Activated CD8-positive, alpha-beta T cell treated with anti-CD3 and anti-CD28 coated beads for 36 hours (primary cell): ENCODE data around the gene MACF1. TPM values are rescaled to one million over a fixed set of nuclear protein-coding genes. Genes with fewer than 3 reads are reported as not detected.

ENCODE experiments used
- ATAC-seq: fragments of 200-7000 bp; cut with Tn5 transposase; one replicate; pipeline ENCODE4 v1.10.0; 2021; ENCODE audit warnings: mild to moderate bottlenecking, moderate library complexity
- CTCF ChIA-PET: fragments of 350-600 bp; sonication (Branson Sonifier 250); formaldehyde crosslinking; loops from one replicate; lab custom pipeline; 2021; ENCODE audit warnings: antibody characterized with exemption; lab: Charles Lee
- POLR2A ChIA-PET: fragments of 350-600 bp; sonication (Branson Sonifier 250); formaldehyde crosslinking; loops from one replicate; lab custom pipeline; 2021; ENCODE audit warnings: antibody characterized with exemption; lab: Charles Lee
- DNase-seq: peaks from one replicate; pipeline ENCODE4 v3.0.0-alpha.2; 2020
- H3K27ac Mint-ChIP-seq: one replicate; pipeline ENCODE4 v1.8.0; 2021; ENCODE audit warnings: mild to moderate bottlenecking, mixed read lengths
- H3K27me3 Mint-ChIP-seq: one replicate; pipeline ENCODE4 v1.8.0; 2021; ENCODE audit warnings: mixed read lengths
- H3K36me3 Mint-ChIP-seq: one replicate; pipeline ENCODE4 v1.8.0; 2021; ENCODE audit warnings: low read depth, mixed read lengths
- H3K4me1 Mint-ChIP-seq: one replicate; pipeline ENCODE4 v1.8.0; 2021; ENCODE audit warnings: low read depth, mixed read lengths
- H3K4me3 Mint-ChIP-seq: one replicate; pipeline ENCODE4 v1.8.0; 2021; ENCODE audit warnings: mild to moderate bottlenecking, moderate library complexity, mixed read lengths
- H3K9me3 Mint-ChIP-seq: one replicate; pipeline ENCODE4 v1.8.0; 2021; ENCODE audit warnings: mixed read lengths
- intact Hi-C: fragments of 100-400 bp; cut with micrococcal nuclease; formaldehyde crosslinking; loops from one replicate; pipeline ENCODE4 v1.10.0; 2022
- total RNA-seq, 2 experiments: library from RNA; stranded (reverse); gene quantifications; one replicate each; pipeline ENCODE4 v1.2.3, GENCODE V29; 2021
- TF ChIP-seq, protein P1 (sequence below): fragments of 200-600 bp; IDR thresholded peaks from one replicate; pipeline ENCODE4 v1.8.0; 2022; ENCODE audit warnings: antibody characterized with exemption, mild to moderate bottlenecking

MACF1 gene
- total RNA-seq, 2 experiments from 2014 or later = 201 to 215 TPM

DNA sequence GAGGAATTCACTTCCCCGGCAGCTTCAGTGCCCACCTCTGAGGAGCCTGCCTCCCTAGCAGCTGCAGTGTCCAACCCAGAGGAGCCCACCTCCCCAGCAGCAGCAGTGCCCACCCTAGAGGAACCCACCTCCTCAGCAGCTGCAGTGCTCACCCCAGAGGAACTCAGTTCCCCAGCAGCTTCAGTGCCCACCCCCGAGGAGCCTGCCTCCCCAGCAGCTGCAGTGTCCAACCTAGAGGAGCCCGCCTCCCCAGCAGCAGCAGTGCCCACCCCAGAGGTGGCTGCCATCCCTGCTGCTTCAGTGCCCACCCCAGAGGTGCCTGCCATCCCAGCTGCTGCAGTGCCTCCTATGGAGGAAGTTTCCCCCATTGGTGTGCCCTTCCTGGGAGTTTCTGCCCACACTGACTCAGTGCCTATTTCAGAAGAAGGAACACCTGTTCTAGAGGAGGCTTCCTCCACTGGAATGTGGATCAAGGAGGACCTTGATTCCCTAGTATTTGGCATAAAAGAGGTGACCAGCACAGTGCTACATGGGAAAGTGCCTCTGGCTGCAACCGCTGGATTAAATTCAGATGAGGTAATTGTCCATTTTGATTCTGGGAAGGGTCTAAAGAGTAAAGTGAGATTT, 209.5 kb downstream of the MACF1 start:
- H3K4me3 Mint-ChIP-seq = no peak overlapping the region
- TF ChIP-seq, protein P1, sequence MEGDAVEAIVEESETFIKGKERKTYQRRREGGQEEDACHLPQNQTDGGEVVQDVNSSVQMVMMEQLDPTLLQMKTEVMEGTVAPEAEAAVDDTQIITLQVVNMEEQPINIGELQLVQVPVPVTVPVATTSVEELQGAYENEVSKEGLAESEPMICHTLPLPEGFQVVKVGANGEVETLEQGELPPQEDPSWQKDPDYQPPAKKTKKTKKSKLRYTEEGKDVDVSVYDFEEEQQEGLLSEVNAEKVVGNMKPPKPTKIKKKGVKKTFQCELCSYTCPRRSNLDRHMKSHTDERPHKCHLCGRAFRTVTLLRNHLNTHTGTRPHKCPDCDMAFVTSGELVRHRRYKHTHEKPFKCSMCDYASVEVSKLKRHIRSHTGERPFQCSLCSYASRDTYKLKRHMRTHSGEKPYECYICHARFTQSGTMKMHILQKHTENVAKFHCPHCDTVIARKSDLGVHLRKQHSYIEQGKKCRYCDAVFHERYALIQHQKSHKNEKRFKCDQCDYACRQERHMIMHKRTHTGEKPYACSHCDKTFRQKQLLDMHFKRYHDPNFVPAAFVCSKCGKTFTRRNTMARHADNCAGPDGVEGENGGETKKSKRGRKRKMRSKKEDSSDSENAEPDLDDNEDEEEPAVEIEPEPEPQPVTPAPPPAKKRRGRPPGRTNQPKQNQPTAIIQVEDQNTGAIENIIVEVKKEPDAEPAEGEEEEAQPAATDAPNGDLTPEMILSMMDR = no peak
- intact Hi-C loops = no loop called here
- ChIA-PET POLR2A (interaction anchor here (1.5 kb wide), 1 partner anchor 10 kb away, joined by 4 read pairs; no protein-coding TSS in a partner anchor), CTCF (interaction anchor here (1.3 kb wide), 1 partner anchor 125 kb away, joined by 4 read pairs; no protein-coding TSS in a partner anchor)
- no peak overlapping the region for H3K27ac Mint-ChIP-seq
- no peak for ATAC-seq
- H3K27me3 Mint-ChIP-seq = no peaks in the 10 kb centered on the region
- H3K4me1 Mint-ChIP-seq = peaks cover 46% of the 10 kb centered on the region
- H3K36me3 Mint-ChIP-seq = peaks cover 17% of the 10 kb centered on the region
- no peak for DNase-seq
- no peaks in the 10 kb centered on the region for H3K9me3 Mint-ChIP-seq

GRCh38 chr1:39415553-39415952, 211.1 kb downstream of the MACF1 start:
- H3K4me1 Mint-ChIP-seq = peaks cover 40% of the 10 kb centered on the region
- H3K36me3 Mint-ChIP-seq = peaks cover 11% of the 10 kb centered on the region
- TF ChIP-seq, protein P1 = no peak
- ATAC-seq (no peak), DNase-seq (no peak)
- intact Hi-C loops = no loop called here
- H3K4me3 Mint-ChIP-seq = no peak overlapping the region
- H3K9me3 Mint-ChIP-seq = no peaks in the 10 kb centered on the region
- ChIA-PET CTCF (interaction anchor here (0.7 to 1.1 kb wide), 3 partner anchors 23 to 317 kb away, joined by 3 to 4 read pairs (median 3); no protein-coding TSS in a partner anchor), POLR2A (no interaction called here)
- no peaks in the 10 kb centered on the region for H3K27me3 Mint-ChIP-seq
- H3K27ac Mint-ChIP-seq = no peak overlapping the region

DNA sequence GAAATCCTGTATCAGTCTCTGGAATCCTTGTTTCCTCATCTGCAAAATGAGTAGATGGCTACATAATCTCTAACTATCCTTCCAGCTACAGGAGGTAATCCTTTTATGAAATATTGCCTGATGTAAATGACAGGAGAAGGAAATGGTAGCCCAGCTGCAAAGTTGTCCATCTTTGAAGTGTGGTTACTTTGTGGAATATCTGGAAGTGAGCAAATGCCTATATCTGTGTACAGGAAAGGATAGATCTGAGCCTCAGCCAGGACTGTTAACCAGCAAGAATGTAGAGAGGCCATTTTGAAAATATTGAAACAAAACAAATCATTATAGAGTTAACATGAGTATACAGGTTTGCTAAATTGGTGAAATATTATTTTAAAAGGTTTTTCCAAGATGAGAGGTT, 212.1 kb downstream of the MACF1 start:
- ATAC-seq (no peak), DNase-seq (no peak)
- Mint-ChIP-seq H3K9me3 (no peaks in the 10 kb centered on the region), H3K27ac (no peak overlapping the region), H3K4me1 (peaks cover 30% of the 10 kb centered on the region), H3K36me3 (peaks cover 8% of the 10 kb centered on the region), H3K27me3 (no peaks in the 10 kb centered on the region), H3K4me3 (no peak overlapping the region)
- intact Hi-C loops = no loop called here
- TF ChIP-seq, protein P1 = no peak
- CTCF ChIA-PET = no interaction called here
- POLR2A ChIA-PET = no interaction called here

- Mint-ChIP-seq H3K4me3 (no peak overlapping the region), H3K4me1 (peaks cover 28% of the 10 kb centered on the region), H3K27ac (no peak overlapping the region), H3K36me3 (peaks cover 18% of the 10 kb centered on the region), H3K27me3 (no peaks in the 10 kb centered on the region), H3K9me3 (no peaks in the 10 kb centered on the region)
- ATAC-seq (no peak), DNase-seq (no peak)
- ChIA-PET POLR2A (interaction anchor here (0.6 kb wide), 1 partner anchor 114 kb away, joined by 4 read pairs; no protein-coding TSS in a partner anchor), CTCF (interaction anchor here (1.1 to 4.9 kb wide), 2 partner anchors 8 to 121 kb away, joined by 4 to 45 read pairs; no protein-coding TSS in a partner anchor)
- intact Hi-C loops = no loop called here
- TF ChIP-seq, protein P1 = no peak
These were observed 213.7 kb downstream of the MACF1 start for GRCh38 chr1:39418236-39418635.

DNA sequence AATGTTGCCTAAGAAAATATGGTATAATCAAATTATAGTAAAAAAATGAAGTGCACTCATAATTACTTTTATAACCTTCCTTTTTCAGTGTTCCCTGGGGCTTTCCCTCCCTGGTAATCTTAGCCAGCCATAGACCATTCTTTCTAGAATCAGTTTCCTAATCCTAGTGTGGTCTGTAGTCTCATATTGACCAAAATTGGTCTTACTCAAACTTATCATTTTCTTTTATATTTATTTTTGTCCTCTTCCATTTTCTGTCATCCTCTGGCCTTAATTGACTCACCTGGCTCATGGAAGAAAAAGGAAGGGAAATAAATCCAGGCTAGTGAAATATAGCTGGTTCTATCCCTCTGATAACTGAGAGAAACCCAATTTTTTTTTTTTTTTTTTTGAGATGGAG, 216.0 kb downstream of the MACF1 start:
- ChIA-PET POLR2A (no interaction called here), CTCF (interaction anchor here (4.9 kb wide), 1 partner anchor 10 kb away, joined by 45 read pairs; no protein-coding TSS in a partner anchor)
- intact Hi-C loops = no loop called here
- peaks cover 31% of the 10 kb centered on the region for H3K36me3 Mint-ChIP-seq
- no peak overlapping the region for H3K27ac Mint-ChIP-seq
- no peak overlapping the region for H3K4me3 Mint-ChIP-seq
- DNase-seq (no peak), ATAC-seq (no peak)
- peaks cover 20% of the 10 kb centered on the region for H3K4me1 Mint-ChIP-seq
- H3K27me3 Mint-ChIP-seq = no peaks in the 10 kb centered on the region
- TF ChIP-seq, protein P1 = no peak
- H3K9me3 Mint-ChIP-seq = no peaks in the 10 kb centered on the region
